Activated naive CD8-positive, alpha-beta T cell (primary cell): ENCODE measurements around the gene PRSS33.

Experiments used
- H3K27ac Mint-ChIP-seq: one replicate; pipeline ENCODE4 v1.8.0; 2021; ENCODE audit warnings: mixed read lengths
- H3K27me3 Mint-ChIP-seq: one replicate; pipeline ENCODE4 v1.8.0; 2021; ENCODE audit warnings: mixed read lengths
- H3K36me3 Mint-ChIP-seq: one replicate; pipeline ENCODE4 v1.8.0; 2021; ENCODE audit warnings: mixed read lengths
- H3K4me1 Mint-ChIP-seq: one replicate; pipeline ENCODE4 v1.8.0; 2021; ENCODE audit warnings: low read depth, mixed read lengths
- H3K4me3 Mint-ChIP-seq: one replicate; pipeline ENCODE4 v1.8.0; 2021; ENCODE audit warnings: mild to moderate bottlenecking, mixed read lengths
- H3K9me3 Mint-ChIP-seq: one replicate; pipeline ENCODE4 v1.8.0; 2021; ENCODE audit warnings: low read depth, mixed read lengths

PRSS33 gene

DNA sequence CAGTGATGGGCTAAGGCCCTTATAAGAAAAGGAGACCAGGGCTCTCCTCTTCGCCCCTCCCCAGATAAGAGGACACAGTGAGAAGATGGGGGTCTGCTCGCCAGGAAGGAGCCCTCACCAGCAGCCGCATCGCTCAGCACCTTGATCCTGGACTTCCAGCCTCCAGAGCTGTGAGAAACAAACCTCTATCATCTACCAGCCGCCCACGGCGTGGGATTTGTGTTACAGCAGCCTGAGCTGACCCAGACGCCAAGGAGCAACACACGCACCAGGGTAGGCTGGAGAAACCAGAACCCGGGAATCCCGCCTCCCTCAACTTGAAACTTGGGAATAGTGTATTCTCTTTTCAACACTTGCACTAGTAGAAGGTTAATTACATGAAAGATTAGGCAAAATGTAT lies 38.5 kb upstream of the PRSS33 start:
- Mint-ChIP-seq H3K4me1 (no peaks in the 10 kb centered on the region), H3K36me3 (no peaks in the 10 kb centered on the region), H3K27me3 (peaks cover under 1% of the 10 kb centered on the region), H3K9me3 (no peaks in the 10 kb centered on the region), H3K4me3 (no peak overlapping the region), H3K27ac (no peak overlapping the region)

DNA sequence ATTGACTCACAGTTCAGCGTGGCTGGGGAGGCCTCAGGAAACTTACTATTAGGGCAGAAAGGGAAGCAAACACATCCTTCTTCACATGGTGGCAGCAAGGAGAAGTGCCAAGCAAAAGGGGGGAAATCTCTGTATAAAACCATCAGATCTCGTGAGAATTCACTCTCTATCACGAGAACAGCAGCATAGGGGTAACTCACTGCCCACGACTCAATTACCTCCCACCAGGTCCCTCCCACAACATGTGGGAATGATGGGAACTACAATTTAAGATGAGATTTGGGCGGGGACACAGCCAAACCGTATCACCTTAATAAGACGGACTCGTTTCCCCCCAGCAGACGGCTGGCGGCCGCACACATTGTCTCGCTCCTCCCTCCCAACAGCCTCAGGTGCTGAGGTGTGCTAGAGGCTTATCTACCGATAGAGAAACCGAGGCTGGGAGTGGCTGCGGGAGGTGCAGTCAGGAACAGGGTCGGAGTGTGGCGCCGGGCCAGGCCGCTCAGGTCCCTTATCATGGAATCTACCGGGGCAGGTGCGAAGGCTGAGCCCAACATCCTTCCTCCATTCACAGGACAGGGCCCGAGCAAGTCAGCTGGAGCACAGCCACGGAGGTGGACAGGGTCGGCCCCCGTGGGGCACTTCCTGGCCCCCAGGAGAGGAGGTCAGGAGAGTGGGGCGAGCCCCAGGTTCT lies 37.8 kb upstream of the PRSS33 start:
- no peak overlapping the region for H3K4me3 Mint-ChIP-seq
- H3K36me3 Mint-ChIP-seq: no peaks in the 10 kb centered on the region

DNA sequence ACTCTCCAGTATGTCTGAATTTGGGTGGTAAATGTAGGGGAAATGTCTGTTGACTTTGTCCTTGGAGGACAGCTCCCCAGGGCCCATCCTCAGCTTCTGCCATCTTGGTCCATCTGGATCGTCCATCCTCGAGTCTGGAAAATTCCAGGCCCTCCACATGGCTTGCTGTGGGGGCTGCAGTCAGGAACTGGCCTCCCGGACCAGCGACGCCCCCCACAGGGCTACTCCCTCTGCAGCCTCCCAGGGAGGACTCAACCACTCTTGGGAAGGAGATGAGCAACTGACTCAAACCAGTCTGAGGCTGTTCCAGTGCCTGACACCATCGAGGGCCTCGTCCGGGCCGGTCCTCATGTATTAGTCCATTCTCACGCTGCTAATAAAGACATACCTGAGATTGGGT lies 37.3 kb upstream of the PRSS33 start:
- Mint-ChIP-seq H3K36me3 (no peaks in the 10 kb centered on the region), H3K4me3 (no peak overlapping the region), H3K9me3 (no peaks in the 10 kb centered on the region), H3K4me1 (no peaks in the 10 kb centered on the region), H3K27me3 (no peaks in the 10 kb centered on the region), H3K27ac (no peak overlapping the region)

More for the DNA sequence above, 37.8 kb upstream of the PRSS33 start:
- no peaks in the 10 kb centered on the region for H3K9me3 Mint-ChIP-seq
- H3K27ac Mint-ChIP-seq: no peak overlapping the region
- no peaks in the 10 kb centered on the region for H3K4me1 Mint-ChIP-seq
- no peaks in the 10 kb centered on the region for H3K27me3 Mint-ChIP-seq

DNA sequence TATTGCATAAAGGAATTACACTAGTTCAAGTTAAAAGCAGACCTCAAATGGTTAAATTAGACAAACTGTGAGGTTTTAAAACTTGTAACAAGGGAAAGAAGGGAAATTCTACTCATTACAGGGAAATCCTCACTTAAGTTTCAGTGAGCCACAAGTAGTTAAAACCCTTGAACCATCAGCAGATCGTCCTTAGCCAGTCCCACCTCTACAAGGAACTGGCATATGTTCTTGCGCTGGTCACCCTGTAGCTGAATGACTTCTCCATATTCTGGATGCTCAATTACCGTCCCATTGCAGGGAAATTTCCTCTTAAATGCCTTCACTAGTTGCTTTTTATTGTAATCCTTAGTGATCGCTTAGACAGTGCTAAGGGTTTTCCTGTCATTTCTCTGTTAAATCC lies 35.1 kb upstream of the PRSS33 start:
- no peaks in the 10 kb centered on the region for H3K9me3 Mint-ChIP-seq
- no peaks in the 10 kb centered on the region for H3K4me1 Mint-ChIP-seq
- H3K36me3 Mint-ChIP-seq: no peaks in the 10 kb centered on the region
- H3K27me3 Mint-ChIP-seq: no peaks in the 10 kb centered on the region
- no peak overlapping the region for H3K4me3 Mint-ChIP-seq
- H3K27ac Mint-ChIP-seq: no peak overlapping the region

DNA sequence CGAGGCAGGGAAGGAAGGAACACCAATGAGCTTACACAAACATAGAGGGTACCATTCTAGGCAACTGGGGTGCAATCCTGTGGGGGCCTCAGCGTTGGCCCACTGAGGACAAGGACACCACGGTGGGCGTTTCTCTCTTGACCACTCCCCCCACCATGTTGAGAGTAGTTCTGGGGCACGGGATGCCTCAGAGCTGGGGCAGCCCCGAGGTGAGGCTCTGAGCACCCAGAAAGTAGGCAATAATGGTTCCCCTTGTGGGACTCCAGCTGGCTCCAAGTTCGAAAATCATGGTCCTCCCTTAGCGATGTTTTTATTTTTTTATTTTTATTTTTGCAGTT lies 34.8 kb upstream of the PRSS33 start:
- no peak overlapping the region for H3K27ac Mint-ChIP-seq
- H3K4me3 Mint-ChIP-seq: no peak overlapping the region

DNA sequence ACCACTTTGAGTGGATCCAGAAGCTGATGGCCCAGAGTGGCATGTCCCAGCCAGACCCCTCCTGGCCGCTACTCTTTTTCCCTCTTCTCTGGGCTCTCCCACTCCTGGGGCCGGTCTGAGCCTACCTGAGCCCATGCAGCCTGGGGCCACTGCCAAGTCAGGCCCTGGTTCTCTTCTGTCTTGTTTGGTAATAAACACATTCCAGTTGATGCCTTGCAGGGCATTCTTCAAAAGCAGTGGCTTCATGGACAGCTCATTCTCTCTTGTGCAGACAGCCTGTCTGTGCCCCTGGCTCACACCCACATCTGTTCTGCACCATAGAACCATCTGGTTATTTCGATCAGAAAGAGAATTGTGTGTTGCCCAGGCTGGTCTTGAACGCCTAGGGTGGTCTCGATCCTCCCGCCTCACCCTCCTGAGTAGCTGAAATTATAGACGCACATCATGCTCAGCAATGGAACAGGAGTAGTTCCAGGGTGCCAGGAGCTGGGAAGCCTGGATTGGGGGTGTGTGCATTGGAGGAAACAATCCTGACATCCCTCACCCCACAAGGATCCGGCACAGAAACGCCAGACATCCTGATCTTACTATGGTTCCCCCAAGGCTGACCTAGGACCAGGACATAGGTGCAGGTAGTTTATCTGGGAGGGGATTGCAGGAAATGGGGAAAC lies 34.3 kb upstream of the PRSS33 start:
- Mint-ChIP-seq H3K27me3 (no peaks in the 10 kb centered on the region), H3K9me3 (no peaks in the 10 kb centered on the region), H3K4me1 (no peaks in the 10 kb centered on the region), H3K36me3 (no peaks in the 10 kb centered on the region), H3K4me3 (no peak overlapping the region), H3K27ac (no peak overlapping the region)

More for the DNA sequence above, 34.8 kb upstream of the PRSS33 start:
- Mint-ChIP-seq H3K36me3 (no peaks in the 10 kb centered on the region), H3K27me3 (no peaks in the 10 kb centered on the region), H3K9me3 (no peaks in the 10 kb centered on the region), H3K4me1 (no peaks in the 10 kb centered on the region)

DNA sequence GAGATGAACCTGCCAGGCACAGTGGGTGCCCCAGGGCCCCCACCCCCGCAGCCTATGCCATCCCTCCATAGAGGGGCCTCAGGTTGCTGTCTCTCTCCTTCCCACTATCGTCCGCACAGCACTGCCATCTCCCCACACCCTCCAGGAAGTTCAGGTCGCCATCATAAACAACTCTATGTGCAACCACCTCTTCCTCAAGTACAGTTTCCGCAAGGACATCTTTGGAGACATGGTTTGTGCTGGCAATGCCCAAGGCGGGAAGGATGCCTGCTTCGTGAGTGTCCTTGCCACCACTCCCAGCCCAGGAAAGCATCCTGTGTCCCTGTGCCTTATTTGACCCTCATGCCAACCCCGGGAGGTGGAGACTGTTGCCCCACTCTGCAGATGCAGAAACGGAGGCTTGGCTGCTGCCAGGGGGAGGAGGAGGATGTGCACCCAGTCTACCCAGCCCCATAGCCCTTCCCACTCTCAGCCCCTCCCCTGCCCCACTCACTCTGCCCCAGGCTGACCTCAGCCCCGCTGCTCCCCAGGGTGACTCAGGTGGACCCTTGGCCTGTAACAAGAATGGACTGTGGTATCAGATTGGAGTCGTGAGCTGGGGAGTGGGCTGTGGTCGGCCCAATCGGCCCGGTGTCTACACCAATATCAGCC lies 33.6 kb upstream of the PRSS33 start:
- H3K4me3 Mint-ChIP-seq: no peak overlapping the region
- H3K9me3 Mint-ChIP-seq: no peaks in the 10 kb centered on the region
- H3K4me1 Mint-ChIP-seq: no peaks in the 10 kb centered on the region
- H3K36me3 Mint-ChIP-seq: no peaks in the 10 kb centered on the region
- no peak overlapping the region for H3K27ac Mint-ChIP-seq
- H3K27me3 Mint-ChIP-seq: no peaks in the 10 kb centered on the region

DNA sequence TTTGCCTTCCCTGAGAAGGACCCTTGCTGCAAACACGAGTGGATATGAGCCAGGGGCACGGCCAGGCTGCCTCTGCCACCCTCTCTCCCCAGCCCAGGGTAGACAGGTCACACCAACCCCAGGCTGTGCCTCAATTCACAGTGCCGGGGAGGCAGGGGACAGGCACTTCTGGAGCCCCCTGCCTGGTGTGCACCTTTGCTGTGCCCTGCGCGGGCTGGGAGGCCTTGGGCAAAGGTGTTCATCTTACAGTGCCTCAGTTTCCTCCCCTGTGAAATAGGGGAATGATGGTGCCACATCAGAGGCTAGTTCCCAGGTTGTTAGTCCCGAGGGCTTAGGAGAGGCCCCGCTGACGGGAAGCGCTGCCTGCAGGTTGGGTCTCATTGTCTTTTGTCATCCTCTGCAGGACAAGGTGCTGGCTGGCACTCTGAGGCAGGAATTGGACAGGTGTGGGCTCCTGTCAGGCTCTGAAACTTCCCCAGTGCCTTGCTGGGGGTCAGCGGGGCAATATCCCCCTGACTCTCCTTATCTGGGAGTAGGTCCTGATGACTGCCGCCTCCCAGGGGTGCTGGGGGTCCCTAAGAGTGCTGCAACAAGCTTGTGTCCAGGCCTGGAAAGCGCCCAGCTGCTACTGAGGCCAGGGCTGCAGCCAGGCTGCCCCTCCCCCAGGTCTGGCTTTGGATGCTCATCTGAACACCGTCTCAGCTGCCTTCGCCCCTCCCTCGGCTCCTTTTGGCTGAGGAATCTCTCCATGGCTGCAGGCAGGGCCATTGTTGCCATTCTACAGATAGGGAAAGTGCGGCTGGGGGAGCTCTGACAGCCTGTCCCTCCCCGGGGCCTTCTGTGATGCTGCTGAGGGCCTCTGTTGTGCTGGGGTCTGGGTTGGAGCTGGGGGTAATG lies 32.8 kb upstream of the PRSS33 start:
- Mint-ChIP-seq H3K4me1 (no peaks in the 10 kb centered on the region), H3K27ac (no peak overlapping the region), H3K36me3 (no peaks in the 10 kb centered on the region), H3K27me3 (no peaks in the 10 kb centered on the region), H3K4me3 (no peak overlapping the region), H3K9me3 (no peaks in the 10 kb centered on the region)

DNA sequence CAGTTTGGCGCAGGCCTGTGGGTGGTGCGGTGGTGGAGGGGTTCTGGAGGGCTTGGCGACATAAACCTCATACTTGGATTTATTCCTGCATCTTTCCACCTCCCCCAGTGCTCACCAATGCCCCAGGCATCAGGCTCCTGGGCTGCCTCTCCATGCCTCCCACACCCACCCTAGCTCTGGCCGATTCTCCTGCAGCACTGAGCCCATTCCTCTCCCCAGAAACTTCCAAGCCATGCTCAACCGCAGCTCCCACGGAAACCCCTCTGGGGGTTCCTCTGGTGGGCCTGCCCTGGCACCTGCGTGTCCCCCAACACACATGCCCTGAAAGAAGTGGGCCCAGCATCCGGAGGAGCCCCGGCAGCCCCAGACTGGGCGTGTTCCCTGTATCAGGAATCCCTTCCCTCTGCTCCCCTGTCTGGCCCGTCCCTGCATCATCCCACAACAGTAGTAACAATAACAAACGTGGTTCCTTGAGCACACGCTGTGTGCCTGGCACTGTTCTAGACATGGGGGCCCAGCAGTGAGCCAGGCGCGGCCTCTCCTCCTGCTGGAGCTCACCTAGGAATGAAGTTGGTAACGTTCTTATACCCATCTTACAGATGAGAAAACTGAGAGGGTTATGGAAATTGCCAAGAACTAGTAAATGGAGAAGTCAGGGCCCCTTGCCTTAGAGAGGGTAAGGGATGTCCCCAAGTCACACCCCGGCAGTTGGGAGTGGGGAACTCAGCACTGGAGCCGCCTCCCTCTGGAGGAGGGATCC lies 32.0 kb upstream of the PRSS33 start:
- no peaks in the 10 kb centered on the region for H3K9me3 Mint-ChIP-seq
- no peaks in the 10 kb centered on the region for H3K36me3 Mint-ChIP-seq
- H3K4me1 Mint-ChIP-seq: no peaks in the 10 kb centered on the region
- H3K27ac Mint-ChIP-seq: no peak overlapping the region
- H3K27me3 Mint-ChIP-seq: no peaks in the 10 kb centered on the region
- no peak overlapping the region for H3K4me3 Mint-ChIP-seq

DNA sequence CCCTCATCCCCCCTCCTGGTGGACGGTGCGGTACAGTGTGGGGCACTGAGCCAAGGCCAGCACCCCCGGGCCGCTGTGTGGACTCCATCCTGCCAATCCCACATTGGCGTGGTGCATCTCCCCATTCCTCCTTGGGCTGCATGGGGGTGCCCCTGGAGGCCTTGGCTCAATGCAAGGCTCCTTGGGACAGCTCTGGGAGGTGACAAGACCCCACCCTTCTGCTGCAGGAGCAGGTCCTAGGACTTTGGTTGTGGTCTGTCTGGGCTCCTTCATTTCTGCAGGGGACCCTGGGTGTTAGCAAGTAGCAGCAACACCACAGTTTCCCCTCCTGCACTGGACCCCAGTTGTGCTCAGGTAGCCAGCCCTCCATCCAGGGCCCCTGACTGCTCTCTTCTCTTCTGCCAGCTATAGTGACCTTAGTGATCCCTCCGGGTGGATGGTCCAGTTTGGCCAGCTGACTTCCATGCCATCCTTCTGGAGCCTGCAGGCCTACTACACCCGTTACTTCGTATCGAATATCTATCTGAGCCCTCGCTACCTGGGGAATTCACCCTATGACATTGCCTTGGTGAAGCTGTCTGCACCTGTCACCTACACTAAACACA lies 31.0 kb upstream of the PRSS33 start:
- Mint-ChIP-seq H3K36me3 (no peaks in the 10 kb centered on the region), H3K4me3 (peak overlapping the region; percentile 53), H3K27ac (no peak overlapping the region), H3K9me3 (no peaks in the 10 kb centered on the region), H3K27me3 (no peaks in the 10 kb centered on the region), H3K4me1 (no peaks in the 10 kb centered on the region)

DNA sequence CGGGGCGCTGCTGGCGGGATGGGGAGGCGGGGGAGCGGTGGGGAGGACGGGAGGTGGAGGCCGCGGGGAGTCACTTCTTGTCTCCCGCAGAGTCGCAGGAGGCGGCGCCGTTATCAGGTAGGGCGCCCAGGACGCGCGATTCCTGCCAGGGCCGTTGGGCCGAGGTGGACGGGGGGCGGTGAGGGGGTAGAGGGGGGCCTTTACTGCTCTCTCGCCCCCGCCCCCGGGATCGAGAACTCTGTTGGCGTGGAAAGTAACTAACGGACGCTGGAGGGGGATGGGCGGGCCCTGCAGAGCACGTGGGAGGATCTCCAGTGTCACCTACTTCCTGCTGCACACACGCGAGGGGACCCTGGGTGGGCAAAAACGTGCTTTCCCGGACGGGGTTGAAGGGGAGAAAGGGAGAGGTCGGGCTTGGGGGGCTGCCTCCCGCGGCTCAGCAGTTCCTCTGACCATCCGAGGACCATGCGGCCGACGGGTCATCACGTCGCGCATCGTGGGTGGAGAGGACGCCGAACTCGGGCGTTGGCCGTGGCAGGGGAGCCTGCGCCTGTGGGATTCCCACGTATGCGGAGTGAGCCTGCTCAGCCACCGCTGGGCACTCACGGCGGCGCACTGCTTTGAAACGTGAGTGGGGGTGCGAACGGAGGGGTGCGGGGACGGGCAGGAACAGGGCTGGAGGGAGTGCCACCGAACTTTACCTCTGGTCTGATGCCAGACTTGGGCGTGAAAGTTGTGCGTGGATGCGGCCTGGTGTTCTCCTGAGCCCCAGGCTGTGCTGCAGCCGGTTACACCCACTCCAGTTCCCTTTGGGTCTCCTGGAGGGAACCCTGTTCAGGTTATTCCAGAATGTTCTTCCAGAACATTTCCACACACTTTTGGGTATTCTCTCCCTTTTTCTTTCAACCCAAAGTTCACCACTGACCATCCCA lies 30.2 kb upstream of the PRSS33 start:
- Mint-ChIP-seq H3K27me3 (no peaks in the 10 kb centered on the region), H3K4me1 (no peaks in the 10 kb centered on the region), H3K27ac (peak overlapping the region; percentile 61), H3K36me3 (no peaks in the 10 kb centered on the region), H3K9me3 (no peaks in the 10 kb centered on the region), H3K4me3 (peak overlapping the region; percentile 57)

DNA sequence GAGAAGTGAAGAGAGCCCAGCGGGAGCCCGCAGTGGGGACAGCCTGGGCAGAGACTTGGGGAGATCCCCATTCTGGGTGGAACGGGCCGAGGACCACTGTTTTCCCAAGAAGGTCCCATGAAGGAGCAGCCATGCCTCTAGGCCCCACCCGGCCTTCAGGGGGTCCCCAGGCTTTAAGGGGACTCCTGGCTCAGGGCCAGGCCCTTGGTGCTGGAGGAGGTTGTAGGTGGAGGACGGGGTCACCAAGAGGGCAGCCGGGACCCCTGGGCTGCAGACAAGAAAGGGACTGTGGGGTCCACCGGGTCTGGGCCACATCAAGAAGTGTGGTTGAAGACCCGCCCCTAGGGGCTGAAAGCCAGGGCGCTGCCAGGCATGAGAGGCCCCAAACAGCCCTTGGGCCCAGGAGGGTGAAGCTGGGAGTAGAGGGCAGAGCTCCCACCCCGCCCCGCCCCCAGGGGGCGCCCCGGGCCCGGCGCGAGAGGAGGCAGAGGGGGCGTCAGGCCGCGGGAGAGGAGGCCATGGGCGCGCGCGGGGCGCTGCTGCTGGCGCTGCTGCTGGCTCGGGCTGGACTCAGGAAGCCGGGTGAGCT lies 29.5 kb upstream of the PRSS33 start, which contains the start of gene PRSS21:
TSS of gene PRSS21 (plus strand) at position 487 of the 589 bp plus-strand sequence. CDS start at position 519, 32 bp downstream.
- no peaks in the 10 kb centered on the region for H3K9me3 Mint-ChIP-seq
- no peaks in the 10 kb centered on the region for H3K4me1 Mint-ChIP-seq
- peak within 1 kb of the TSS; percentile 57 for H3K4me3 Mint-ChIP-seq

DNA sequence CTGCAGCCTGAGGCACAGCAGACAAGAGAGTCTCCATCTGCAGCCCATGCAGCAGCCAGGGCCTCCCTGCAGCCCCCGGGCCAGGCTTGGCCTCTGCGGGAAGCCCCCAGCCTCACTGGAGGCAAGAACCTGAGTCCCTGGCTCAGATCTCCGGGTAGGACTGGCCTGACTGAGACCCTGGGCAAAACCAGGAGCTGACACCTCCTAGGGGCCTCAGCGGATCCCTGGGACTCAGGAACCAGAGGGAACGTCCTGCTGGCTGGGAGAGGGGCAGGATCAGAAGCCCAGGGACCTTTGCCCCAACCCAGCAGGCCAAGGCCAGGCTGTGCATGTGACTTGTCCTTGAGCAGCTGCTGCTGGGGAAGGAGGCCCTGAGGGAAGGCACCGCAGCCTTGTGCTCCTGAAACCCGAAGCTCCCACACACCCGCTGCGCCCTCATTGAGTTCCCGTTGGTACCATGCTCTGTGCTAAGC lies 28.0 kb upstream of the PRSS33 start:
- Mint-ChIP-seq H3K36me3 (no peaks in the 10 kb centered on the region), H3K4me1 (no peaks in the 10 kb centered on the region), H3K27ac (no peak overlapping the region), H3K27me3 (no peaks in the 10 kb centered on the region), H3K4me3 (no peak overlapping the region), H3K9me3 (no peaks in the 10 kb centered on the region)

More for the DNA sequence above, 29.5 kb upstream of the PRSS33 start, which contains the start of gene PRSS21:
- Mint-ChIP-seq H3K36me3 (no peaks in the 10 kb centered on the region), H3K27ac (peak within 1 kb of the TSS; percentile 61), H3K27me3 (no peaks in the 10 kb centered on the region)
